ENCODE data around the gene SLC4A7.
"Not testable (repeated sequence)": the region's sequence is repeated elsewhere in the genome, so short reads cannot be mapped to it uniquely, and the experiment has no call there.

- TF ChIP-seq CTCF (IDR thresholded peaks at IDR 0.05 in 4 of 5, conservative IDR thresholded peaks at IDR 0.05 in 1 of 5); POLR2A (IDR thresholded peaks at IDR 0.05): not testable (repeated sequence)
Measured at GRCh38 chr3:27424812-27425521, 59.2 kb downstream of the SLC4A7 start.

Measured in gastrocnemius medialis (tissue), 4 donors.